ENCODE data around the gene EPAS1. TPM values are rescaled to one million over a fixed set of nuclear protein-coding genes. Genes with fewer than 3 reads are reported as not detected.

EPAS1 gene
- total and polyA plus RNA-seq, 9 of the 15 experiments (the other 6 are each of a cell fraction or from before 2014, with no cell fraction given), result 0.25 to 11.2 (median 4.1) TPM

DNA sequence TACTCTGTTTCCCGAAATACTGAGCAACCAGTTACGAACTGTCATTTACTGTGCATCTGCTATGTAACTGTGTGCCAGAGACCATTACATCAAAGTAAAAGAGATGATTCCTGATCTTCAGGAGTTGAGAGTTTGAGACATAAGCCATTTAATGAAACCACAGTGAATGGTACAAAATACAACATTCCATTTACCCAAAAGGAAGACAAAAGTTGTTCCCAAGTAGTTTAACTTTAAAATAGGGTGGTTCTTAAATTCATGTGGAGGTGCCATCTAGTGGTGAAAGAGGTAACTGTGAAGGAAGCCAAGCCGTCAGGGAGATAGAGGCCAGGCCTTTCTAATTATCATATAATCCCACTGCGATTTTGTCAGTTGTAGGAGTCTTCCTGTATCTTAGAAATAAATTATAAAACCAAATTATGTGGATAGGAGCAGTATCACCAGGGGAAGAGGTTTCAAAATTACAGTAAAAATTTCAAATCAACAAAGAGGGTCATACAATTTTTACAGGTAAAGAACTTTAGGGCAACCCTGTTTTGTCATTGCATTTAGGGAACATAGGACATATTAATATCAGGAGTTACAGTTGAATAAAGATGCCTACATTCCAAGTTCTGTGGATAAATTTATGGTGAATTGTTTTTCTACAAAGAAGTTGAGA is 67.7 kb downstream of the EPAS1 start (continued):
- no peak for TF ChIP-seq ZSCAN29 (IDR thresholded peaks at IDR 0.05)
- TF ChIP-seq SMARCB1 (IDR thresholded peaks at IDR 0.05; ENCODE audit: insufficient read length, low read depth), result no peak
- TF ChIP-seq PPARD (CRISPR knock-in tag; IDR thresholded peaks at IDR 0.05), result no peak
- TF ChIP-seq, protein P1, sequence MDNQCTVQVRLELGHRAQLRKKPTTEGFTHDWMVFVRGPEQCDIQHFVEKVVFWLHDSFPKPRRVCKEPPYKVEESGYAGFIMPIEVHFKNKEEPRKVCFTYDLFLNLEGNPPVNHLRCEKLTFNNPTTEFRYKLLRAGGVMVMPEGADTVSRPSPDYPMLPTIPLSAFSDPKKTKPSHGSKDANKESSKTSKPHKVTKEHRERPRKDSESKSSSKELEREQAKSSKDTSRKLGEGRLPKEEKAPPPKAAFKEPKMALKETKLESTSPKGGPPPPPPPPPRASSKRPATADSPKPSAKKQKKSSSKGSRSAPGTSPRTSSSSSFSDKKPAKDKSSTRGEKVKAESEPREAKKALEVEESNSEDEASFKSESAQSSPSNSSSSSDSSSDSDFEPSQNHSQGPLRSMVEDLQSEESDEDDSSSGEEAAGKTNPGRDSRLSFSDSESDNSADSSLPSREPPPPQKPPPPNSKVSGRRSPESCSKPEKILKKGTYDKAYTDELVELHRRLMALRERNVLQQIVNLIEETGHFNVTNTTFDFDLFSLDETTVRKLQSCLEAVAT (IDR thresholded peaks at IDR 0.05), result no peak
- TF ChIP-seq ZZZ3 (IDR thresholded peaks at IDR 0.05), result no peak
- no peak for TF ChIP-seq BCOR (IDR thresholded peaks at IDR 0.05)
- TF ChIP-seq CEBPB (tag; IDR thresholded peaks at IDR 0.05), result no peak
- peak; percentile 77 for TF ChIP-seq ZNF280A (IDR thresholded peaks at IDR 0.05; ENCODE audit: low read depth, partially characterized antibody)
- TF ChIP-seq SNAPC5 (CRISPR knock-in tag; IDR thresholded peaks at IDR 0.05), result no peak
- no peak for TF ChIP-seq MXD1 (CRISPR knock-in tag; IDR thresholded peaks at IDR 0.05; ENCODE audit: borderline replicate concordance, poor library complexity, severe bottlenecking)
- TF ChIP-seq, protein P2, sequence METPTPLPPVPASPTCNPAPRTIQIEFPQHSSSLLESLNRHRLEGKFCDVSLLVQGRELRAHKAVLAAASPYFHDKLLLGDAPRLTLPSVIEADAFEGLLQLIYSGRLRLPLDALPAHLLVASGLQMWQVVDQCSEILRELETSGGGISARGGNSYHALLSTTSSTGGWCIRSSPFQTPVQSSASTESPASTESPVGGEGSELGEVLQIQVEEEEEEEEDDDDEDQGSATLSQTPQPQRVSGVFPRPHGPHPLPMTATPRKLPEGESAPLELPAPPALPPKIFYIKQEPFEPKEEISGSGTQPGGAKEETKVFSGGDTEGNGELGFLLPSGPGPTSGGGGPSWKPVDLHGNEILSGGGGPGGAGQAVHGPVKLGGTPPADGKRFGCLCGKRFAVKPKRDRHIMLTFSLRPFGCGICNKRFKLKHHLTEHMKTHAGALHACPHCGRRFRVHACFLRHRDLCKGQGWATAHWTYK (CRISPR knock-in tag; IDR thresholded peaks at IDR 0.05), result no peak
- no peak for TF ChIP-seq RBM22 (IDR thresholded peaks at IDR 0.05; ENCODE audit: low read depth, low read length, poor library complexity, severe bottlenecking)
- TF ChIP-seq DDX20 (tag; IDR thresholded peaks at IDR 0.05; ENCODE audit: low read depth), result no peak
- peak; percentile 53 for TF ChIP-seq TEAD4 (IDR thresholded peaks at IDR 0.05; ENCODE audit: low read length)
- no peak for TF ChIP-seq TEAD4 (CRISPR knock-in tag; IDR thresholded peaks at IDR 0.05; ENCODE audit: borderline replicate concordance)
- peak; percentile 41; the same call in 1 of the 2 replicates for TF ChIP-seq JUND (IDR thresholded peaks at IDR 0.05; ENCODE audit: borderline replicate concordance, low read depth, low read length)
- no peak; the same call in 2 of the 3 replicates for TF ChIP-seq JUND (tag; IDR thresholded peaks at IDR 0.05; ENCODE audit: borderline replicate concordance, low read depth, low read length)
- TF ChIP-seq CHD1 (IDR thresholded peaks at IDR 0.05; ENCODE audit: low read length), result no peak
- no peak for TF ChIP-seq ZNF785 (CRISPR knock-in tag; IDR thresholded peaks at IDR 0.05)
- no peak for TF ChIP-seq ZBTB2 (IDR thresholded peaks at IDR 0.05)
- TF ChIP-seq RAD21 (CRISPR knock-in tag; conservative IDR thresholded peaks at IDR 0.05 in 1 of 2, IDR thresholded peaks at IDR 0.05 in 1 of 2), result peak; percentile 88 to 94
- no peak for TF ChIP-seq L3MBTL2 (IDR thresholded peaks at IDR 0.05)
